CD1c-positive myeloid dendritic cell (primary cell): ENCODE results near the gene RSL1D1.

Source experiments
- DNase-seq: peaks from one replicate; pipeline ENCODE4 v3.0.0-alpha.2; 2016; ENCODE audit errors: extremely low spot score

The RSL1D1 gene

GRCh38 chr16:11851294-11852091, at the start of gene RSL1D1:
Gene RSL1D1 (minus strand): TSS chr16:11851542. CDS start chr16:11851512, 30 bp downstream.
- peak; percentile 98 for DNase-seq

- DNase-seq: no peak
These were observed 49.7 kb upstream of the RSL1D1 start for GRCh38 chr16:11901091-11901490.

GRCh38 chr16:11896486-11897176, 45.3 kb upstream of the RSL1D1 start:
- DNase-seq: no peak

- DNase-seq: no peak
These were observed 42.2 kb upstream of the RSL1D1 start for GRCh38 chr16:11893571-11893970.

GRCh38 chr16:11892761-11893160, 41.4 kb upstream of the RSL1D1 start:
- peak; percentile 48 for DNase-seq

GRCh38 chr16:11890231-11890965, 39.1 kb upstream of the RSL1D1 start:
- DNase-seq: no peak

GRCh38 chr16:11886881-11887280, 35.5 kb upstream of the RSL1D1 start:
- no peak for DNase-seq

GRCh38 chr16:11884035-11884434, 32.7 kb upstream of the RSL1D1 start:
- DNase-seq: no peak

- no peak for DNase-seq
These were observed 28.7 kb upstream of the RSL1D1 start for GRCh38 chr16:11880007-11880406.

- DNase-seq: no peak
These were observed 26.0 kb upstream of the RSL1D1 start for GRCh38 chr16:11877374-11877773.

- DNase-seq: no peak
These were observed 25.0 kb upstream of the RSL1D1 start for GRCh38 chr16:11876306-11876705.

GRCh38 chr16:11875721-11876120, 24.4 kb upstream of the RSL1D1 start:
- DNase-seq: no peak

GRCh38 chr16:11871193-11871592, 19.9 kb upstream of the RSL1D1 start:
- no peak for DNase-seq

- no peak for DNase-seq
These were observed 19.1 kb upstream of the RSL1D1 start for GRCh38 chr16:11870399-11870798.

- no peak for DNase-seq
These were observed 18.2 kb upstream of the RSL1D1 start for GRCh38 chr16:11869353-11870228.

- no peak for DNase-seq
These were observed 17.2 kb upstream of the RSL1D1 start for GRCh38 chr16:11868412-11868980.

GRCh38 chr16:11862489-11862888, 11.1 kb upstream of the RSL1D1 start:
- no peak for DNase-seq

GRCh38 chr16:11857161-11857560, 5.8 kb upstream of the RSL1D1 start:
- no peak for DNase-seq

GRCh38 chr16:11852092-11852809, 909 bp upstream of the RSL1D1 start:
- peak; percentile 34 for DNase-seq

GRCh38 chr16:11848842-11849241, 2.5 kb downstream of the RSL1D1 start:
- DNase-seq: peak; percentile 29
